Breast epithelium (tissue), 3 donors: ENCODE results near the gene FAN1.
"Not testable (repeated sequence)": the region's sequence is repeated elsewhere in the genome, so short reads cannot be mapped to it uniquely, and the experiment has no call there.

ENCODE experiments used
- POLR2A ChIP-seq: fragments of 450-650 bp; IDR thresholded peaks from one replicate; pipeline ENCODE4 v1.6.1; 2016; ENCODE audit warnings: antibody characterized with exemption, mild to moderate bottlenecking, moderate library complexity
- POLR2AphosphoS5 ChIP-seq, 3 donors: sonication (generic); formaldehyde crosslinking; IDR thresholded peaks; one replicate each; pipeline ENCODE4 v1.6.1; 2017; ENCODE audit warnings: antibody characterized with exemption in 3 of 3
- TF ChIP-seq, protein P1 (sequence below), 3 donors: fragments of 450-650 bp; IDR thresholded peaks; one replicate each; pipeline ENCODE4 v1.5.1; 2016 to 2017; ENCODE audit warnings: antibody characterized with exemption in 3 of 3, mild to moderate bottlenecking in 3 of 3, moderate library complexity in 3 of 3

DNA sequence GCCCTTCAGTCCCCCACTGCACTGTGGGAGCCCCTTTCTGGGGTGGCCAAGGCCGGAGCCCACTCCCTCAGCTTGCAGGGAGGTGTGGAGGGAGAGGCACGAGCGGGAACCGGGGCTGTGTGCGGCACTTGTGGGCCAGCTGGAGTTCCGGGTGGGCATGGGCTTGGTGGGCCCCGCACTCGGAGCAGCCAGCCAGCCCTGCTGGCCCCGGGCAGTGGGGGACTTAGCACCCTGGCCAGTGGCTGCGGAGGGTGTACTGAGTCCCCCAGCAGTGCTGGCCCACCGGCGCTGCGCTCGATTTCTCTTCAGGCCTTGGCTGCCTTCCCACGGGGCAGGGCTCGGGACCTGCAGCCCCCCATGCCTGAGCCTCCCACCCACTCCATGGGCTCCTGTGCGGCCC lies 20.0 kb upstream of the FAN1 start:
- TF ChIP-seq, protein P1, sequence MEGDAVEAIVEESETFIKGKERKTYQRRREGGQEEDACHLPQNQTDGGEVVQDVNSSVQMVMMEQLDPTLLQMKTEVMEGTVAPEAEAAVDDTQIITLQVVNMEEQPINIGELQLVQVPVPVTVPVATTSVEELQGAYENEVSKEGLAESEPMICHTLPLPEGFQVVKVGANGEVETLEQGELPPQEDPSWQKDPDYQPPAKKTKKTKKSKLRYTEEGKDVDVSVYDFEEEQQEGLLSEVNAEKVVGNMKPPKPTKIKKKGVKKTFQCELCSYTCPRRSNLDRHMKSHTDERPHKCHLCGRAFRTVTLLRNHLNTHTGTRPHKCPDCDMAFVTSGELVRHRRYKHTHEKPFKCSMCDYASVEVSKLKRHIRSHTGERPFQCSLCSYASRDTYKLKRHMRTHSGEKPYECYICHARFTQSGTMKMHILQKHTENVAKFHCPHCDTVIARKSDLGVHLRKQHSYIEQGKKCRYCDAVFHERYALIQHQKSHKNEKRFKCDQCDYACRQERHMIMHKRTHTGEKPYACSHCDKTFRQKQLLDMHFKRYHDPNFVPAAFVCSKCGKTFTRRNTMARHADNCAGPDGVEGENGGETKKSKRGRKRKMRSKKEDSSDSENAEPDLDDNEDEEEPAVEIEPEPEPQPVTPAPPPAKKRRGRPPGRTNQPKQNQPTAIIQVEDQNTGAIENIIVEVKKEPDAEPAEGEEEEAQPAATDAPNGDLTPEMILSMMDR (IDR thresholded peaks at IDR 0.05), result not testable (repeated sequence)
- TF ChIP-seq POLR2A; POLR2AphosphoS5 (IDR thresholded peaks at IDR 0.05): not testable (repeated sequence)
